Right atrium auricular region (tissue), 2 donors: ENCODE measurements around the gene EPHA2. TPM values are rescaled to one million over a fixed set of nuclear protein-coding genes. Genes with fewer than 3 reads are reported as not detected.

Source experiments
- DNase-seq: peaks from one replicate; pipeline ENCODE4 v3.0.0-alpha.2; 2019; ENCODE audit warnings: low spot score
- H3K27ac ChIP-seq, 2 donors: fragments of 200-600 bp; sonication (generic); 1 replicate in 1 of 2; 2 replicates in 1 of 2; pipeline ENCODE4 v1.5.1; 2016 to 2019
- H3K27me3 ChIP-seq, 2 donors: fragments of 200-600 bp; sonication (generic); one replicate each; pipeline versions ENCODE4 v1.5.1 to v1.6.0; 2017 to 2019
- H3K36me3 ChIP-seq: fragments of 200-600 bp; sonication (generic); one replicate; pipeline ENCODE4 v1.5.1; 2016
- H3K4me1 ChIP-seq, 2 donors: fragments of 200-600 bp; sonication (generic); one replicate each; pipeline versions ENCODE4 v1.5.1 to v1.6.0; 2017 to 2019
- H3K4me3 ChIP-seq, 2 donors: fragments of 200-600 bp; sonication (generic); 1 replicate in 1 of 2; 2 replicates in 1 of 2; pipeline ENCODE4 v1.5.1; 2017 to 2019; ENCODE audit warnings: mild to moderate bottlenecking in 1 of 2, moderate library complexity in 1 of 2
- H3K9me3 ChIP-seq, 2 donors: fragments of 200-600 bp; sonication (generic); one replicate each; pipeline ENCODE4 v1.5.1; 2019
- total RNA-seq, 2 donors: library from RNA; depleted of rRNA; stranded (reverse); fragments of >200 nt; gene quantifications; one replicate each; pipeline ENCODE4 v1.1.0, GENCODE V29; 2016
- TF ChIP-seq, protein P1 (sequence below), 2 donors: fragments of 200-600 bp; sonication (generic); IDR thresholded peaks; one replicate each; pipeline ENCODE4 v1.5.1; 2019; ENCODE audit warnings: antibody characterized with exemption in 2 of 2

EPHA2 gene
- total RNA-seq, 2 donors from 2014 or later = 17.5 to 43.5 TPM

DNA sequence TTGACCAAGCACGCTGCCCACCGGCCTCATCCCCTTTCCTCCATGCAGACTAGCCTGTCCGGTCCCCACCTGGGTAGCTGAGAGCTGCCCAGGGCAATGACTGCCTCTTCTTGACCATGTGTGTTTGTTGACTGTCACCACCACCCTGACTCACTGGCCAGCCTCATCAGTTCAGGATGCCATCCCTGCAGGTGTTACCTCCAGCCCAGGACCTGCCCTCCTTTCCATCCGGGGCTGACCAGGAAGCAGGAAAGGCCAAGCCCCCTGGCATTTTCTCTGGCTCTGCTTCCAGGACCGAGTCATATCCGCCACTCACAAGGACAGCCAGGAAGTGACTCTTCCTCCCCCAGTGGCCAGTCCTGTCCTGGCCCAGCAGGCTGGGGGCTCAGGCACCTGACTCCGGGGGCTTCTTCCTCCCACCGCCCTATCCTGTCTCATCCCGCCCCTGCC is 17.1 kb downstream of the EPHA2 start:
- Histone ChIP-seq H3K36me3 (peaks cover 43% of the 10 kb centered on the region), H3K27ac (peak overlapping the region; percentile 47 to 62), H3K27me3 (no peaks in the 10 kb centered on the region), H3K9me3 (no peaks in the 10 kb centered on the region), H3K4me1 (peaks cover 0 to 54% of the 10 kb centered on the region in 2 donors), H3K4me3 (no peak overlapping the region)
- TF ChIP-seq, protein P1, sequence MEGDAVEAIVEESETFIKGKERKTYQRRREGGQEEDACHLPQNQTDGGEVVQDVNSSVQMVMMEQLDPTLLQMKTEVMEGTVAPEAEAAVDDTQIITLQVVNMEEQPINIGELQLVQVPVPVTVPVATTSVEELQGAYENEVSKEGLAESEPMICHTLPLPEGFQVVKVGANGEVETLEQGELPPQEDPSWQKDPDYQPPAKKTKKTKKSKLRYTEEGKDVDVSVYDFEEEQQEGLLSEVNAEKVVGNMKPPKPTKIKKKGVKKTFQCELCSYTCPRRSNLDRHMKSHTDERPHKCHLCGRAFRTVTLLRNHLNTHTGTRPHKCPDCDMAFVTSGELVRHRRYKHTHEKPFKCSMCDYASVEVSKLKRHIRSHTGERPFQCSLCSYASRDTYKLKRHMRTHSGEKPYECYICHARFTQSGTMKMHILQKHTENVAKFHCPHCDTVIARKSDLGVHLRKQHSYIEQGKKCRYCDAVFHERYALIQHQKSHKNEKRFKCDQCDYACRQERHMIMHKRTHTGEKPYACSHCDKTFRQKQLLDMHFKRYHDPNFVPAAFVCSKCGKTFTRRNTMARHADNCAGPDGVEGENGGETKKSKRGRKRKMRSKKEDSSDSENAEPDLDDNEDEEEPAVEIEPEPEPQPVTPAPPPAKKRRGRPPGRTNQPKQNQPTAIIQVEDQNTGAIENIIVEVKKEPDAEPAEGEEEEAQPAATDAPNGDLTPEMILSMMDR (IDR thresholded peaks at IDR 0.05) = peak in 1 of 2 donors; percentile 27
- no peak for DNase-seq

DNA sequence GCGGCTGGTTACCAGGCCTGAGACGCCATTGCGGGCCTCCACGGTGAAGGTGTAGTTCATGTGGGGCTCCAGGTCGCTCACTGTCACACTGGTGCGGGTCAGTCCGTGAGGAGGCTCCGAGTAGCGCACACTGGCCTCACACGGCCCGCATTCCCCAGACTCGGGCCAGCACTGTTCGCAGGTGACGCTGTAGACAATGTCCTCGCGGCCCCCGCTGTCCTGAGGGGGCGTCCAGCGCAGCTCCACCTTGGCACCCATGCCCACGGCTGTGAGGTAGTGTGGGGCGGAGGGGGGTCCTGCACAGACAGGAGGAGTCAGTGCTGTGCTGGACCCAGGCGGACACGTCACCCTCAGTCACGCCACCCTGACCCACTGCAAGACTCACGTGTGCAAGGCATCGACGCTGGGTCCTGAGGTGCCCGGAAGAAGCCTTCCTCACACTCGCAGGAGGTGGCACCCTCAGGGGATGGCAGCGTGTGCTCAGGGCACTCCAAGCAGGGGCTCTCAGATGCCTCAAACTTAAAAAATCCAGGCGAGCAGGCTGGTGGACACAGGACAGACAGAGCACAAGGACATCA is 17.9 kb downstream of the EPHA2 start:
- Histone ChIP-seq H3K36me3 (peaks cover 52% of the 10 kb centered on the region), H3K27ac (no peak overlapping the region), H3K4me1 (peaks cover 0 to 46% of the 10 kb centered on the region in 2 donors), H3K9me3 (no peaks in the 10 kb centered on the region), H3K27me3 (no peaks in the 10 kb centered on the region), H3K4me3 (no peak overlapping the region)
- TF ChIP-seq, protein P1 (IDR thresholded peaks at IDR 0.05) = no peak
- no peak for DNase-seq

DNA sequence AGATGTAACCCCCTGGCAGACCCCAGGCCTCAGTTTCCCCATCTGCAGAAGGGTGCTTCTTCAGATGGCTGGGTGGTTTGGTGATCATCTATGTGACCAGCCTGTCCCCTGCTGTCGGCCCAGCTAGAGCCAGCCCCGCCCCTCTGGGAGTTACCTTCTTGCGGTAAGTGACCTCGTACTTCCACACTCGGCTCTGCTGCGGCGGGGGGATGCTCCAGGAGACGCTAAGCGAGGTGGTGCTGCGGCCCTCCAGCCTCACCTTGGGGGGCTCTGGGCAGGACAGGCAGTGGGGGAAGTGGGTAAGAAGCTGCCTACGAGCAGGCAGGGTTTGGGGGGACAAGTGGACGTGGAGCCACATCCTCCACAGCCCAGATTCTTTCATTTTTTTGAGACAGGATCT is 20.4 kb downstream of the EPHA2 start:
- no peak overlapping the region for H3K27ac ChIP-seq
- peaks cover 0 to 21% of the 10 kb centered on the region in 2 donors for H3K4me1 ChIP-seq
- no peaks in the 10 kb centered on the region for H3K27me3 ChIP-seq
- no peak for DNase-seq
- no peaks in the 10 kb centered on the region for H3K9me3 ChIP-seq
- H3K4me3 ChIP-seq = no peak overlapping the region
- H3K36me3 ChIP-seq = peaks cover 76% of the 10 kb centered on the region
- TF ChIP-seq, protein P1 (IDR thresholded peaks at IDR 0.05) = no peak

DNA sequence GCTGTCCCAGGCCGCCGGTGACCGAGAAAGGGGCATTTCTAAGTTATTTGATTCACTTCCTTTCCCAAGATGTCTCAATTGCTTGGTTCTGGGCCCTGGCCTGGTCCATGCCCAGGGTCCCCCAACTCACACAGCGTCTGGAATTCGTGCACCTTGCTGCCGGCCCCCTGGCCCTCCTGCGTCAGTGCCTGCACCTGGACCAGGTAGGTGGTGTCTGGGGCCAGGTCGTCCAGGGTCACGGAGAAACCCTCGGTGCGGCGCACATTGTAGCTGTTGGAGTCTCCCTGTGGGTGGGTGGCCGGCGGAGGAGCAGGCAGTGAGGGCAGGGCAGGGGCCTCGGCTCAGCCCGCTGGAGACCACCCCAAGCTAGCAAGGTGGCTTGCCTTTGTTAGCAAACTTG is 21.0 kb downstream of the EPHA2 start:
- no peaks in the 10 kb centered on the region for H3K9me3 ChIP-seq
- TF ChIP-seq, protein P1 (IDR thresholded peaks at IDR 0.05) = no peak
- H3K27me3 ChIP-seq = no peaks in the 10 kb centered on the region
- peaks cover 0 to 15% of the 10 kb centered on the region in 2 donors for H3K4me1 ChIP-seq
- no peak for DNase-seq
- no peak overlapping the region for H3K4me3 ChIP-seq
- H3K36me3 ChIP-seq = peaks cover 82% of the 10 kb centered on the region
- no peak overlapping the region for H3K27ac ChIP-seq

DNA sequence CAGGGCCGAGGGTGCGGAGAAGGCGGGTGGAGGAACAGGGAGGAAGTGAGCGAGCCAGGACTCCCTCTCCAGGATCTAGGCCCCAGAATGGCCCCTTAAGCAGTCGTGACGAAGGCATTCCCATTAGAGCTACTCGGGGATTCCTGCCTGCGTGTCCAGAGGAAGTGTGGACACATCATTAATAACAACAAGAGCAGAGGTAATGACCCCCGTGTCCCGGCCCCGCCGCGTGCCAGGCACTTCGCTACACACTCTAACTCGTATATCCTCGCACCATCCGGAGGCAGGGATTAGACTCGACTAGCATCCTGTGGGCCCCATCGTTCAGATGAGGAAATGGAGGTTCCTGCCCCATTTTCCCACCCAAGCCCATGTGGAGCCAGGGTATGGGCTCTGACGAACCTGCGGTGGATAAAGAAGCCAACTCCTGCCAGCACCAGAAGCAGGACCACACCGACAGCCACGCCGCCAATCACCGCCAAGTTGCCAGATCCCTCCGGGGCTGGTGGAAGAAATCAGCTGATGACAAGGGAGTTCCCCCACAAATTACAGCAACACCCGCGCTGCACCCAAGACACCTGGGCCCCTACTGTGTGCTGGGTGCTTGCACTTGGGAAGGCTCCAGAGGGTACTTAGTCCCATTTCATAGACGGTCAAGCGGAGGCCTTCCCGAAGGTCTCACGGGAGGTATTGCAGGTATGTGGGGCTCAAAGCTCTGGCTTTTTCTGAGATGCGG is 21.6 kb downstream of the EPHA2 start:
- peaks cover 0 to 12% of the 10 kb centered on the region in 2 donors for H3K4me1 ChIP-seq

More for the DNA sequence above, 21.6 kb downstream of the EPHA2 start:
- no peak for DNase-seq
- Histone ChIP-seq H3K9me3 (no peaks in the 10 kb centered on the region), H3K27ac (no peak overlapping the region), H3K4me3 (no peak overlapping the region), H3K36me3 (peaks cover 89% of the 10 kb centered on the region), H3K27me3 (no peaks in the 10 kb centered on the region)
- TF ChIP-seq, protein P1 (IDR thresholded peaks at IDR 0.05) = no peak
